BE2C (cell line): ENCODE measurements around the gene WNT3.

ENCODE experiments used
- DNase-seq: peaks from one replicate; pipeline ENCODE4 v3.0.0-alpha.2; 2020
- H3K27me3 ChIP-seq: fragments of 250-450 bp; sonication (Bioruptor Pico); 2 replicates; pipeline ENCODE4 v1.5.1; 2020; ENCODE audit warnings: mild to moderate bottlenecking
- H3K36me3 ChIP-seq: fragments of 250-450 bp; sonication (Bioruptor Pico); 2 replicates; pipeline ENCODE4 v1.5.1; 2020; ENCODE audit warnings: mild to moderate bottlenecking
- H3K4me1 ChIP-seq: fragments of 250-450 bp; sonication (Bioruptor Pico); 2 replicates; pipeline ENCODE4 v1.5.1; 2020
- H3K4me3 ChIP-seq: 2 replicates; pipeline ENCODE4 v1.5.1; 2011; ENCODE audit warnings: low read depth, low read length
- H3K9me3 ChIP-seq: fragments of 250-450 bp; sonication (Bioruptor Pico); 2 replicates; pipeline ENCODE4 v1.5.1; 2020
- TF ChIP-seq, protein P1 (sequence below): IDR thresholded peaks from 2 replicates; pipeline ENCODE4 v1.5.1; 2012; ENCODE audit warnings: mild to moderate bottlenecking, low read depth, low read length

WNT3 gene

GRCh38 chr17:46833840-46834208 is 15.3 kb upstream of the WNT3 start:
- H3K4me3 ChIP-seq, result no peak overlapping the region
- no peaks in the 10 kb centered on the region for H3K4me1 ChIP-seq
- DNase-seq, result no peak
- no peaks in the 10 kb centered on the region for H3K27me3 ChIP-seq
- no peaks in the 10 kb centered on the region for H3K9me3 ChIP-seq
- no peaks in the 10 kb centered on the region for H3K36me3 ChIP-seq
- TF ChIP-seq, protein P1, sequence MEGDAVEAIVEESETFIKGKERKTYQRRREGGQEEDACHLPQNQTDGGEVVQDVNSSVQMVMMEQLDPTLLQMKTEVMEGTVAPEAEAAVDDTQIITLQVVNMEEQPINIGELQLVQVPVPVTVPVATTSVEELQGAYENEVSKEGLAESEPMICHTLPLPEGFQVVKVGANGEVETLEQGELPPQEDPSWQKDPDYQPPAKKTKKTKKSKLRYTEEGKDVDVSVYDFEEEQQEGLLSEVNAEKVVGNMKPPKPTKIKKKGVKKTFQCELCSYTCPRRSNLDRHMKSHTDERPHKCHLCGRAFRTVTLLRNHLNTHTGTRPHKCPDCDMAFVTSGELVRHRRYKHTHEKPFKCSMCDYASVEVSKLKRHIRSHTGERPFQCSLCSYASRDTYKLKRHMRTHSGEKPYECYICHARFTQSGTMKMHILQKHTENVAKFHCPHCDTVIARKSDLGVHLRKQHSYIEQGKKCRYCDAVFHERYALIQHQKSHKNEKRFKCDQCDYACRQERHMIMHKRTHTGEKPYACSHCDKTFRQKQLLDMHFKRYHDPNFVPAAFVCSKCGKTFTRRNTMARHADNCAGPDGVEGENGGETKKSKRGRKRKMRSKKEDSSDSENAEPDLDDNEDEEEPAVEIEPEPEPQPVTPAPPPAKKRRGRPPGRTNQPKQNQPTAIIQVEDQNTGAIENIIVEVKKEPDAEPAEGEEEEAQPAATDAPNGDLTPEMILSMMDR, result no peak

DNA sequence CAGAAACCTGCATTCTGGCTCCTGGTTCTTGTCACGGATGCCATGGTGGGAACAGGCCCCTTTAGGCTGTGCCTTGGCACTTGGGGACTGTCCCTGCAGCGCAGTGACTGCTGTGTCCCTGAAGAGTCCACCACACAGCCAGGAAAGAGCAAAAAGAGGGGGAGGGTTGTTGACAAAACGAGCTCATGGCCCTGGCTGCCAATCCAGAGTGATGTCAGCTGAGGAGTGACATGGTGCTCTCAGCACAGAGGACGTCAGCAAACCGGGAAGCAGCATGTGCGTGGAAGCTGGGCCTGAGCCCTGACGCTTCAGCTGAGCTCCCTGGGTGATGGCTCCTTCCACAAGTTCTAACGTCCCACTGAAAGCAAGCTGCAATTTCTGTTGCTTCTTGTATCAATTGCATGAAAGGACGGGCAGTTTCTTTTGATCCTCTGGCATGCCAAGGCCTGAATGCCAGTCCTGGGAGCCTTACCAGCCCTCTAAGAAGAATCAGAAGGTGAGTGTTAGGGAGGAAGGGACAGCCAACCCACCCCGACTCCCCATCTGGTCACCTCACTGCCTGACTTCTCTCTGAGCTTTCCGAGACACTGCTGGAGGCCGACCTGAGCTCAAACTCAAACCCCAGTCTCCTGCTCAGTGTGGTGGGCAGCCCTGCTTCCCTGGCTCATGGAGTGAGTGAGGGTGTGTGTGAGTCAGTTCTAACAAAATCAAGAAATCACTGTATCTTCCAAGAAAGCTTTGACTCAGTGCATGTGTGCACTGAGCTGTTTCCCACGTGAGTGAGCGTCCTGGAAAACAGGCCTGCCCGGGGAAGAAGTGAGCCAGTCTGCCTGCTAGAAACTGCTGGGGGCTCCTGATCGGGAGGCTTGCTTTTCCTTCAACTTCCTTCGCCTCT is 14.7 kb upstream of the WNT3 start:
- Histone ChIP-seq H3K4me1 (no peaks in the 10 kb centered on the region), H3K4me3 (no peak overlapping the region), H3K9me3 (no peaks in the 10 kb centered on the region), H3K27me3 (no peaks in the 10 kb centered on the region), H3K36me3 (no peaks in the 10 kb centered on the region)
- TF ChIP-seq, protein P1, result no peak
- no peak for DNase-seq

GRCh38 chr17:46832331-46832821 is 13.9 kb upstream of the WNT3 start:
- Histone ChIP-seq H3K27me3 (no peaks in the 10 kb centered on the region), H3K36me3 (no peaks in the 10 kb centered on the region), H3K9me3 (no peaks in the 10 kb centered on the region), H3K4me1 (no peaks in the 10 kb centered on the region), H3K4me3 (no peak overlapping the region)
- TF ChIP-seq, protein P1, result no peak
- no peak for DNase-seq

- Histone ChIP-seq H3K4me3 (no peak overlapping the region), H3K9me3 (no peaks in the 10 kb centered on the region), H3K4me1 (no peaks in the 10 kb centered on the region), H3K36me3 (no peaks in the 10 kb centered on the region), H3K27me3 (no peaks in the 10 kb centered on the region)
- TF ChIP-seq, protein P1, result no peak
- DNase-seq, result no peak
Measured at GRCh38 chr17:46831573-46832330, 13.3 kb upstream of the WNT3 start.

- Histone ChIP-seq H3K27me3 (no peaks in the 10 kb centered on the region), H3K4me3 (no peak overlapping the region), H3K4me1 (no peaks in the 10 kb centered on the region), H3K36me3 (no peaks in the 10 kb centered on the region), H3K9me3 (no peaks in the 10 kb centered on the region)
- DNase-seq, result no peak
- TF ChIP-seq, protein P1, result no peak
Measured at GRCh38 chr17:46827274-46827673, 8.8 kb upstream of the WNT3 start.
